Astrocyte (in vitro differentiated cells and primary cell): ENCODE results near the gene CHKA. TPM values are rescaled to one million over a fixed set of nuclear protein-coding genes. Genes with fewer than 3 reads are reported as not detected.
A peak's percentile ranks its signal among the peaks of the same experiment; 100 is the strongest.

Experiments
- DNase-seq: peaks from one replicate; pipeline ENCODE4 v3.0.0-alpha.2; 2010; ENCODE audit warnings: low read depth
- FAIRE-seq: peaks from 2 replicates; lab custom pipeline; 2011; peaks lifted over from hg19 to GRCh38; lab: Jason Lieb, UNC
- H2AFZ ChIP-seq: 2 replicates; pipeline ENCODE4 v1.6.0; 2012; ENCODE audit warnings: low read depth, low read length, inconsistent platforms
- H3K27ac ChIP-seq: 2 replicates; pipeline ENCODE4 v1.5.1; 2011; ENCODE audit warnings: low read depth, low read length, inconsistent platforms
- H3K27me3 ChIP-seq: 2 replicates; pipeline ENCODE4 v1.6.0; 2011; ENCODE audit warnings: low read length, inconsistent platforms; ENCODE audit not compliant: insufficient read depth
- H3K36me3 ChIP-seq: 2 replicates; pipeline ENCODE4 v1.5.1; 2011; ENCODE audit warnings: low read length, inconsistent platforms; ENCODE audit not compliant: insufficient read depth
- H3K4me1 ChIP-seq: 2 replicates; pipeline ENCODE4 v1.5.1; 2011; ENCODE audit warnings: low read length, inconsistent platforms; ENCODE audit not compliant: insufficient read depth
- H3K4me2 ChIP-seq: 2 replicates; pipeline ENCODE4 v1.6.0; 2012; ENCODE audit warnings: low read length, inconsistent platforms
- H3K4me3 ChIP-seq: 2 replicates; pipeline ENCODE4 v1.5.1; 2011; ENCODE audit warnings: low read depth, mild to moderate bottlenecking, low read length, inconsistent platforms; ENCODE audit not compliant: insufficient read depth
- H3K79me2 ChIP-seq: 2 replicates; pipeline ENCODE4 v1.6.0; 2012; ENCODE audit warnings: mild to moderate bottlenecking, low read length, inconsistent platforms; ENCODE audit not compliant: insufficient read depth
- H3K9ac ChIP-seq: 2 replicates; pipeline ENCODE4 v1.6.0; 2012; ENCODE audit warnings: mild to moderate bottlenecking, low read length, inconsistent platforms
- H3K9me3 ChIP-seq: 2 replicates; pipeline ENCODE4 v1.5.1; 2012; ENCODE audit warnings: low read depth, mild to moderate bottlenecking, low read length, inconsistent platforms; ENCODE audit not compliant: insufficient read depth
- H4K20me1 ChIP-seq: 2 replicates; pipeline ENCODE4 v1.6.0; 2012; ENCODE audit warnings: low read length, inconsistent platforms; ENCODE audit not compliant: insufficient read depth
- H3K27ac Mint-ChIP-seq: one replicate; pipeline ENCODE4 v1.8.0; 2021; ENCODE audit warnings: mild to moderate bottlenecking, mixed read lengths; ENCODE audit not compliant: unreplicated experiment
- H3K27me3 Mint-ChIP-seq: one replicate; pipeline ENCODE4 v1.8.0; 2021; ENCODE audit warnings: low read depth, mixed read lengths; ENCODE audit not compliant: unreplicated experiment
- H3K36me3 Mint-ChIP-seq: one replicate; pipeline ENCODE4 v1.8.0; 2021; ENCODE audit warnings: low read depth, mixed read lengths; ENCODE audit not compliant: unreplicated experiment
- H3K4me1 Mint-ChIP-seq: one replicate; pipeline ENCODE4 v1.8.0; 2021; ENCODE audit warnings: low read depth, mixed read lengths; ENCODE audit not compliant: unreplicated experiment
- H3K4me3 Mint-ChIP-seq: one replicate; pipeline ENCODE4 v1.8.0; 2021; ENCODE audit warnings: mild to moderate bottlenecking, moderate library complexity, mixed read lengths; ENCODE audit not compliant: unreplicated experiment
- H3K9me3 Mint-ChIP-seq: one replicate; pipeline ENCODE4 v1.8.0; 2021; ENCODE audit warnings: mild to moderate bottlenecking, mixed read lengths; ENCODE audit not compliant: unreplicated experiment
- CTCF ChIP-seq: IDR thresholded peaks from 2 replicates; pipeline ENCODE4 v1.5.1; 2011; ENCODE audit warnings: low read depth, mild to moderate bottlenecking, inconsistent platforms, low read length, moderate library complexity; ENCODE audit not compliant: insufficient read depth
- EZH2 ChIP-seq: IDR thresholded peaks from 2 replicates; pipeline ENCODE4 v1.6.1; 2012; ENCODE audit warnings: mild to moderate bottlenecking, low read length, inconsistent platforms; ENCODE audit not compliant: insufficient read depth
- total RNA-seq: library from RNA; stranded (reverse); gene quantifications from 2 replicates; pipeline ENCODE4 v1.2.1, GENCODE V29; 2021

Gene CHKA
- total RNA-seq, 1 donor from 2014 or later, result 37.7 TPM

DNA sequence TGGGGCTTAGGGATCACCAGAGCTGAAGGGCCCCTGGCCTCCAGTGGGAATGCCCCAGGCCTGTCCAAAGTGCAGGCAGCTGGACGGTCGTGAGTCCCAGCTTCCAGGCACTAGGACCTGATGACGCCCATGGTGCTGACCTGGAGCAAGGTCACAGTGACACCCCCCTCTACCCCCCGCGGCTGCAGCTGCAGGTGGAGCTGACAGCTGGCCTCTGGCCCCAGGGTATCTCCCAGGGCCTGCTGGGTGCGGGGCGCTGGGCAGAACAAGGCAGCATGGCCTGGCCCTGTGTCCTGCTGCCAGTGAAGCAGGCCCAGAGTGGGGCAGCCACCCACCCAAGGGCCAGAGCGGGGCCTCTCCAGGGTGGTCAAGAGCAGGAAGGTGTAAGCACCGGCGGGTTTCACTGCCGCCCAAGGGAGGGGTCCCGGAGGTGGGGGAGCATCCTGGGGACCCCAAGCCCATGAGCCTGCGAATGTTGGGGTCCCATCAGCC, 82.9 kb downstream of the CHKA start:
- Histone ChIP-seq H3K4me1 (peaks cover 34% of the 10 kb centered on the region), H3K36me3 (no peaks in the 10 kb centered on the region), H4K20me1 (peaks cover 11% of the 10 kb centered on the region), H3K9ac (peak overlapping the region; percentile 75), H3K9me3 (no peaks in the 10 kb centered on the region), H3K27me3 (no peaks in the 10 kb centered on the region), H2AFZ (peak overlapping the region; percentile 68), H3K4me2 (peak overlapping the region; percentile 88), H3K4me3 (peak overlapping the region; percentile 55), H3K79me2 (peaks cover 44% of the 10 kb centered on the region), H3K27ac (peak overlapping the region; percentile 57)
- no peaks in the 10 kb centered on the region for H3K9me3 Mint-ChIP-seq
- DNase-seq (no peak), FAIRE-seq (no peak)
- peaks cover 6% of the 10 kb centered on the region for H3K4me1 Mint-ChIP-seq
- H3K36me3 Mint-ChIP-seq, result peaks cover 4% of the 10 kb centered on the region
- H3K27ac Mint-ChIP-seq, result no peak overlapping the region
- TF ChIP-seq EZH2 (no peak), CTCF (no peak)
- no peak overlapping the region for H3K4me3 Mint-ChIP-seq
- H3K27me3 Mint-ChIP-seq, result no peaks in the 10 kb centered on the region

DNA sequence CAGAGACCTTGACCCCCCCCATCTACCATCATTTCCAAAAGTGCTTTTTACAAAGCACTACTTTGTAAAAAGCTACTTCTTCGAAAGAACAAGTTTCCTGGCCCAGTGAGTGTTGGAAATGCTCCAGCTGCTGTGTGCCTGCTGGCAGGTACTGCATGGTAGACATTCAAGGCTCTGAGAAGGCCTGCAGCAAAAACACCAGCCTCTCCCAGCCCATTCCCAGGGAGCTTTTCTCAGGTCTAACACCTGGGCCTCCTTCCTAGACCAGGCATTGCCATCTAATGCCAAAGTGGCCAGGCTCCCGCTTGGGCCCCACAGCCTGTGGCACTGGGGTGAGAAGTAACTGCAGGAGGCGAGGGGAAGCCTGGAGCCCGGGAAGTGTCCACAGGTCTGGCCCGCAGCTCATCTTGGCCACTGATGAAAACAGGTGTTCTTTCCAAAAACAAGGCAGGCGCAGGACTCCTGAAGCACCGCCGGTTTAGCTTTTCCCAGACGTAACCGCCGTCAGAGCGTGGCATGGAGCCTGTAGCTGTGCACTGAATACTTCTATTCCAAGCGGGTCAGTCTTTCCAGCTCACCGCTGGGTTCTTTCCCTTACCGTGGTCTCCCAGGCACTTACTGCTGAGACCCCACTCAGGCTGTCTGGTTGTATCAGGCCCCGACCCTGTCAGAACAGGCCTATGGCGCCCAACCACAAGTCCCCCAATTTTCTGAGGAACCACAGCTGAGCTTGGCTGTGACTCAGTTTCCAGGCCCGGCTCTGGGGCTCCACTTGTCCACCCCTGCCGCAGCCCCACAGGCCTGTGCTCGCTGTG, 83.6 kb downstream of the CHKA start:
- Histone ChIP-seq H3K79me2 (peaks cover 49% of the 10 kb centered on the region), H3K27ac (no peak overlapping the region), H3K9ac (no peak overlapping the region), H3K4me3 (no peak overlapping the region), H4K20me1 (peaks cover 5% of the 10 kb centered on the region), H3K36me3 (no peaks in the 10 kb centered on the region), H3K4me2 (no peak overlapping the region), H3K4me1 (peaks cover 30% of the 10 kb centered on the region), H3K9me3 (no peaks in the 10 kb centered on the region), H2AFZ (no peak overlapping the region), H3K27me3 (no peaks in the 10 kb centered on the region)
- no peak for TF ChIP-seq CTCF
- no peak for TF ChIP-seq EZH2
- Mint-ChIP-seq H3K36me3 (peaks cover 4% of the 10 kb centered on the region), H3K27ac (no peak overlapping the region), H3K4me1 (peaks cover 6% of the 10 kb centered on the region), H3K4me3 (no peak overlapping the region), H3K9me3 (no peaks in the 10 kb centered on the region), H3K27me3 (no peaks in the 10 kb centered on the region)
- DNase-seq, result no peak
- no peak for FAIRE-seq
